Activated CD4-positive, alpha-beta T cell treated with anti-CD3 and anti-CD28 coated beads for 24 hours (primary cell): ENCODE results near the gene SLX4IP.

Experiments
- DNase-seq, 2 donors: peaks; one replicate each; pipeline ENCODE4 v3.0.0-alpha.2; 2020; ENCODE audit warnings: low read depth in 2 of 2

The SLX4IP gene

DNA sequence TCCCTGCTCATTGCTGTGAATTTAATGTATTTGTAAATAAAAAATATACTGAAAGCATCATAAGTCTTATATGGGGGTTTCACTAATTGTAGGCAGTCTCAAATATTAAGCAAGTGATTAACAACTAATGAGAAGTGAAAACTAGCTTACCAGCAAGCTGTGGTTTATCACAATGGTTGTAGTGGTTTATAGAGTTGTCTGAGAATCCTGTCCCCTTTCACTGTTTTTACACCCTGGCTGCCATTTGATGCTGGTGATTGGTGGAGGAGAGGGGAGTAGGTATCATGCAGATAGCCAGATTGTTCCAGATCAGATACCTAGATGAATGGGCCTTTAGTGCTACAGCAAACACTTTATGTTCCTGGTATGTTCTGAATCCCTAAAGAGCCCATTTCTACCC is 7.1 kb upstream of the SLX4IP start:
- no peak for DNase-seq

DNA sequence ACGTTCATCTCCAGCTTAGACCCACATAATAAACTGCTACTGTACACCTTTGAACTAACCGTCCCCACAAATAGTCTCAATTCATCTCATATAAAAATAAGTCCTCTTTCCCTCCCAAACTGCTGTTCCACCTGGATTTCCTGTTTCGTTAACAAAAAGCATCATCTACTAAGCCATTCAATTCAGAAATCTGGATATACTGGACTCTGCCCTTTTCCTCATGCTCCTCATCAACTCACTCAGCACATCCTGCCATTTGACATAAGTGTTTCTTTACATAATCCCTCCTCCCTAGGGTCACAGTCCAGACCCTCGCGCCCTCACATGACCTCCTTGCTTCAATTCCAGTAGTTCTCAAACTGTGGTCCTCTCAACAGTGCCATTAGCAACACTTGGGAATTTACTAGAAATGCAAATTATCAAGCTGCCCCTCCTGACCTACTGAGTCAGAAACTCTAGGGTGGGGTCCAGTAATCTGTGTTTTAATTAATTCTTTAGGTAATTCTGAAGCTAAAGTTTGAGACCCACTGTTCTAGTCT is 5.6 kb upstream of the SLX4IP start:
- DNase-seq = no peak

DNA sequence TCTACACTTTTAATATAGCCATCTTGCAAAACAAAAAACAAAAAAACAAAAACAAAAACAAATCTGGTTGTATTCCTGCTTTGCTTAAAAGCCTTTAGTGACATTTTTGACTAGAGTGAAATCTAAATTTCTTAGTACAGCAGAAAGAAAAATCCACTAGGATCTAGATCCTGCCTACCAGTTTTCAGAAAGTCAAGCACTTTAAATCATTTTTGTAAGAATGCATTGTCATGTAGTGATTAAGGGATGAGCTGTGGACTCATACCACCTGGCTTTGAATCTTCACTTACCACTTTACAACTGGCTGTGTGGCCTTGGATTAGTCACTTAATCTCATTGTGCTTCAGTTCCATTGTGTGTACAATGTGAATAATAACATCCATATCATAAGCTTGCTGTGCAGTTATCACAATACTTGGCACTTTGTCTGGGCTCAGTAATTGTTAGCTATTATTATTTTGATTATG is 5.1 kb upstream of the SLX4IP start:
- no peak for DNase-seq

DNA sequence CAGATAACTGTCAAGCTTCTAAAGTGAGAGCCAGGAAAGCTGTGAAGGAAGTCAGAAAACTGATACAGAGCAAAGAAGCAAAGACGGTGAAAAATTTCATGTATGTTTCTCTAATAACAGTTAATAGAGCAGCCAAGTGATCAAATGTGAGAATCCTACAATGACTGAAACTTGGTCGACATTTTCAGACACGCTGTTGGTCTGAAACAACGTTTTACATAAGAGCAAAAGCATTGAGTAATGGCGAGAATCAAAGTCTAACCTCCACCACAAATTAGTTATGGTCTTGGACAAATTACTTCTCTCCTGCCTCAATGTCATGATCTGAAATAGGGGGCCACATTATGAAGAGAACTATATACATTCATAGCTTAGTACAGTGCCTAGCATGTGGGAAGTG is 4.4 kb upstream of the SLX4IP start:
- no peak for DNase-seq

DNA sequence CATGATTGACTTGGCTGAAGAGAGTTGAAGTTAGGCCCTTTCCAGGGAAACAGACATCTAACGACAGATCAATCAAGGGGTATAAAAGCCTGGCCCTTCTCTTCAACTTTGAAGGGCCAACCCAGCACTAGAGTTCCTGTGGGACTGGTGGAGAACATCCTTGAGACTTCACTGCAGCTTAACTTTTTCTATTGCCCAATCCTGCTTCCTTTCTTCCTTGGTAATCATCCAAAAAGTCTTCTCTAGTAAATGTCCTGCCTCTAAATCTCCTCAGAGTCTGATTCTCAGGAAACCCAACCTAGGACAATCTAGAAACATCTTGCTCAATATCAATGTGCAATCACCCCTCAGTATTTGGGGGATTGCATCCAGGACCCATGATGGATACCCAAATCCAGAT is 3.0 kb upstream of the SLX4IP start:
- no peak for DNase-seq

DNA sequence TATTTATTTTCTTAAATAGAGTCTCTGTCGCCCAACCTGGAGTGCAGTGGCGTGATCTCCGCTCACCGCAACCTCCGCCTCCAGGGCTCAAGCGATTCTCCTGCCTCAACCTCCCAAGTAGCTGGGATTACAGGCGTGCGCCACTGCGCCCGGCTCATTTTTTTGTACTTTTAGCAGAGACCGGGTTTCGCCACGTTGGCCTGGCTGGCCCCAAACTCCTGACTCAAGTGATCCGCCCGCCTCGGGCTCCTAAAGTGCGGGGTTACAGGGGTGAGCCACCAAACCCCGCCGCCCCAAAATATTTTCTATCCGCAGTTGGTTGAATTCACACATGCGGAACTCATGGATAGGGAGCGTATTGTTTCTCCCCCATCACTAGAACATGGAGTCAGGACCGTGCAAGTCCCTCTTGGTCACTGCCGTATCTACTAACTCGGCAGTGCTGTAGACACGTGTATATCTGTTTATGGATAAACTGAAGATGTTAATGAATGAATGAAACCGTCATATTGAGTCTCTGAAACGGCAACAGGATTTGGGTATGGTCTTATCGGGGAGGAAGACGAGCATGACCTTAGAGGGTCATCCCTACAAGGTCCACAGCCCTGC is 2.0 kb upstream of the SLX4IP start:
- no peak for DNase-seq

DNA sequence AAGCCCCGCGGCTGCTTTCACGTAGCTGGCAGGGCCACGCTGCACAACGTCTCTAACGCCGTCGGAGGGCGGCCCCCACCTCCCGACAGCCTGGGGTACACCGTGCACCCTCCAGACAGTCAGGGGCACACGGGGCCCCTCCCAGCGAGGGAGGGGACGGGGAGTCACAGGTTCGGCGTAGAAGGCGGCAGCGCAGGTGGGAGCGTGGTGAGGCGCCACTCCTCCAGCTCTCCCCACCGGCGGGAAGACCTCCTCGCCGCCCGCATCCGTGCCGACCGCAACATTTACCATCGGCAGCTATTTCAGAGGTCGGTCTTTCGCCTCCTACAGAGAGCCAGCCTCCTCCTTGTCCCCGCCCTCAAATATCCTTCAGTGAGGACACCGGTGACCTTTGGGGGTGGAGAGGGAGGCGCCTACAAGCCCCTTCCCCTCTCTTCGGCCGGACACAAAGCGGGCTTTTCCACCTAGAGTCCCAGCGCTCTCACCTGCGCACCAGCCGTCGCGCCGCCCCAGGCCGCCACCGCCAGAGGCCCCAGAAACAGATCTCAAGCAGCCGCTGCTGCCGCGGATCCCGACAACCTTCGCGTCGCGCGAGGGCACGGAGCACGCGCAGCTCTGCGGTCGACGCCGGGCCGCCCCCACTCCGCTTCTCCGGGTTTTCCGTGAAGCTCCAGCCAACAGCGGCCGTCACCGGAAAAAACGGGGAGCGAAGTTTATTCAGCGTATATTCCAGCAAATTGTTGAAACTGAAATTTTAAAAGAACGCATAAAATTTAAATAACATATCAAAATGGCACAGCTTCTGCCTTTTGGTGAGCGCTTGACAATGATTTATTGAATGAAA is 1.3 kb upstream of the SLX4IP start, which contains the start of gene MKKS:
TSS of gene MKKS (minus strand) at position 600 of the 844 bp plus-strand sequence. CDS start 20,708 bp downstream, outside the sequence.
- DNase-seq = peak; percentile 72 to 78

DNA sequence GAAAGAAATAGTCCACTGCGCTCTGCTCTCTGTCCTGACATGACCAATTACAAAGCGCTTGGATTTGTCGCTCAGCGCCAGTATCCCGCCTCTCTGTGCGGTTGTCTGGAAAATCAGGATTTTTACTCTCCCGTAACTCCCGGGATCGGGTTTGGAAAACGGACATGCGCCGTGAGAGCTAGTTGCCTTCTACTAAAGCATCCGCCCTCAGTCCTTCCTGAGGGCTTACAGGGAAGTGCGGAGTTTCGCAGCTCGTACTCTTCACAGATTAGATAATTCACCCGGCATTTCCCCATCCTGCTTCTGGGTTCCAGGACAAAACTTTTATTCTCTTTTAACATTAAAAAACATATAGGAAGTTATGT is 656 bp upstream of the SLX4IP start:
- peak; percentile 50 to 68 for DNase-seq

DNA sequence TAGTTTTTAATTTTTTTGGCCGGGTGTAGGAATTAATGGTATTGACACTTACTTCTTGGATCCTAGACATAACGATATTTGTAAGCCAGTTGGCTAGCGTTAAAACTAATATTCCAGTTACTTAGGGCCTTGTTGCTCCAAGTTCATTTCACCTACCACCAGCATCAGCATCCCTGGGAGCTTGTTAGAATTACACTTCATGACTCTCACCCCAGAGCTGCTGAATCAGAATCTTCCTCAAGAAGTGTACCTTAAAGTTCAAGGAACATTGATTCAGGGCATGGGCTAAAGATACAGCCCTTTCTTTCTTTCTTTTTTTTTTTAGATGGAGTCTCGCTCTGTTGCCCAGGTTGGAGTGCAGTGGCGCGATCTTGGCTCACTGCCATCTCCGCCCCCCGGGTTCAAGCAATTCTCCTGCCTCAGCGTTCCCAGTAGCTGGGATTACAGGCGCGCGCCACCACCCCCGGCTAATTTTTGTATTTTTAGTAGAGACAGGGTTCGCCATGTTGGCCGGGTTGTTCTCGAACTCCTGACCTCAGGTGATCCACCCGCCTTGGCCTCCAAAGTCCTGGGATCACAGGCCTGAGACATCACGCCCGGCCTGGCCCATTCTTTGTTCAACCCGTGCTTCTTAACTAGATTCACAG is 1.1 kb downstream of the SLX4IP start:
- no peak for DNase-seq

DNA sequence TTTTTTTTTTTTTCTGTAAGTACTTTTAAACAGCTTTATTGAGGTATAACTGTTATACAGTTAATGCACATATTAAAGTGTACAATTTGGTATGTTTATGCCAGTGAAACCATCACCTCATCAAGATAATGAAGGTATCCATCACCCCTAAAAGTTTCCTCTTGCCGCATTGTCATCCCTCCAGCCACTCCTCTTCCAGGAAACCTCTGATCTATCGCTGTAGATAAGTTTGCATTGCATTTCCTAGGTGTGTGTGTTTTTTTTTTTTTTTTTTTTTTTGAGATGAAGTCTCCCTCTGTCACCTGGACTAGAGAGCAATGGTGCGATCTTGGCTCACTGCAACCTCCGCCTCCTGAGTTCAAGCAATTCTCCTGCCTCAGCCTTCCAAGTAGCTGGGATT is 3.1 kb downstream of the SLX4IP start:
- no peak for DNase-seq

DNA sequence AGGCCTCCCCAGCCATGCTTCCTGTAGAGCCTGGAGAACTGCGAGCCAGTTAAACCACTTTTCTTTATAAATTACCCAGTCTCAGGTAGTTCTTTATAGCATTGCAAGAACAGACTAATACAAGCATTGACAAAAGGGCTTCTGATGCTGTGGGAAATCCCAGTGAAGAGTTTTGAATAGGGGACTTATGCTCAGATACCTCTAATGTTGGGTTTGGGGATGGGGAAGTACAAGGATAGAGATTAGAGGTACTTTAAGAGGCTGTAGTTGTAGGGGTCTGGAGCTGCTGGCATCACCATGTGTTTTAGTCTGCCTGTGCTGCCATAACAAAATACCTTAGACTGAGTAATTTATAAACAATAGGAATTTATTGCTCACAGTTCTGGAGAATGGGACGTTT is 8.8 kb downstream of the SLX4IP start:
- no peak for DNase-seq

DNA sequence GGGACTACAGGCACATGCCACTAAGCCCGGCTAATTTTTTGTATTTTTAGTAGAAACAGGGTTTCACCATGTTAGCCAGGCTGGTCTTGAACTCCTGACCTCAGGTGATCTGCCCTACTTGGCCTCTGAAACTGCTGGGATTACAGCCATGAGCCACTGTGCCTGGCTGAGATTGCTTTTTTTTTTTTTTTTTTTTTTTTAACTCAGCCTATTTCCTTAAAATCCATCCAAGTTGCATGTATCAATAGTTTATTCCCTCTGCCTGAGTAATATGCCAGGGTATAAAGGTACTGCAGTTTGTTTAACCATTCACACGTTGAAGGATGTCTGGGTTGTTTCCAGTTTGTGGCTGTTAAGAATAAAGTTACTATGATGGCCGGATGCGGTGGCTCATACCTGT is 10.7 kb downstream of the SLX4IP start:
- DNase-seq = no peak

DNA sequence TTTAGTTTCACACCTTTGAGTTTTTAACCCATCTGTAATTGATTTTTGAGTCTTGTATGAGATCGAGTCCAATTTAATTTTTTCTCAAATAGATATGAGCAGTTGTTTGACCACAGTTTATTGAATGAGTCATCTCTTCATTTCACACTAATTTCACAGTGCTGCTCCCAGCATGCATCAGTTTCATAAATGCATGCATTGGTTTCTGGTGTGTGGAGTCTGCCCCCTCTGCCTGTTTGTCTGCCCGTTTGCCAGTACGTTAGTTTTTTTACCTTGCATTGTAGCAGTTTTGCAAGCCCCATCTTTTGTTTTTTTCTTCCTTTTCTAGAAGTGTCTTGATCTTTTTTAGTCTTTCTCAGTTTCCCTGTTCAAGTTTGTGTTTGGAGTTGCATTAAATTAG is 11.9 kb downstream of the SLX4IP start:
- DNase-seq = peak; percentile 21 to 22

DNA sequence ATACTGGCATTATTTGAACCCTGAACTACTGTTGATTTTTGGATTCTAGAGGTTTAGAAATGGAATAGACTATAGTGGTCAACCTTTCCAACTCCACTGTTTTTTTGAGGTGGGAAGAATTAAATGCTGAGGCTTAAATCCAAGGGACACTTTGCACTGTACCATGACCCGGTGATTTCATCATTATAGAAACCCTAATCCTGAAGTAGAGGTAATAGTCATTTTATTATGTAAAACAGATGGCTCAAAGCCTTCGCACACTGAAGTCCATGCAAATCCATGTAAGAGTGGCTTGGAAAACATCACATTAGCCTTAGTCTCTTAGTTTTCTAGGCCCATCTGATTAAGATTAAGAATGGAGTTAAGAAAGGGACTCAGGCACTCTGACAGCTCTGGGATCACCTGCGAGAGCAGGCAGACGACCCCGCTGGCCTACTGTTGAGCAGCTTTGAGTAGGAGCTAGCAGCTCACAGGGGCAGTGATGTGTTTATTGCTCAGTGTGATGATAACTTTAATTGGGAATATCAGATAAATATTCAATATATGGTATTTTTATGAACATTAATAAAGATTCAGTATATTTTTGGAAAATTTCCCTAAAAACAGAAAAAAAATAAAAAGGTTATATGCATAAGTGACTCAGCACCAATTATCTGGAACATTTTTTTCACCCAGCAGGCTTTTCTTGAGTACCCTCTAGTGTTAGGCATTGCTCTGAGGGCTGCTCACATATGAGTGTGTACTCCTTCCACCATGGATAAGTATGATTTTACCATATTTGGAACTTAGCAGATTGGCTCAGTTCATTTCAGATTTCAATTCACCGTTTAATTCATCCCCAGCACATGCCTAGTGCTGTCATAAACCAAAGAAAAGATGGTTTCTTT is 13.4 kb downstream of the SLX4IP start:
- DNase-seq = no peak

DNA sequence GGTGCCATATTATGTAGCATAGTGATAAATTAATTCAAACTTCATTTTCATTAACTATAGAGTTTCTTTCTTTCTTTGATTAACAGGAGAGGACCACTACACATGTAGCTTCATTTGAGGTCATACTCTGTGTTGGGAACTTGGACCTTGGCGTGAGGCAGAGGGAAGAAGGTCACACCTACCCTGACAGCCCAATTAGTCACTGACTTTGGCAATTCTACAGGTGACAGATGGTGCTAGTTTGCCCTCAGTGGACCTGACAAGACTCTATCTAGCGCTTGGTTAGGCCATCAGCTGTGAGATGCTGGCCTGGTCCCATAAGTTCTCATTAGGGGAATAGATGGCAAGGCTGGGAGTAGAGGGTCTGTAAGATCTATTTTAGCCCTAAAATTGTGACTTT is 14.2 kb downstream of the SLX4IP start:
- no peak for DNase-seq

DNA sequence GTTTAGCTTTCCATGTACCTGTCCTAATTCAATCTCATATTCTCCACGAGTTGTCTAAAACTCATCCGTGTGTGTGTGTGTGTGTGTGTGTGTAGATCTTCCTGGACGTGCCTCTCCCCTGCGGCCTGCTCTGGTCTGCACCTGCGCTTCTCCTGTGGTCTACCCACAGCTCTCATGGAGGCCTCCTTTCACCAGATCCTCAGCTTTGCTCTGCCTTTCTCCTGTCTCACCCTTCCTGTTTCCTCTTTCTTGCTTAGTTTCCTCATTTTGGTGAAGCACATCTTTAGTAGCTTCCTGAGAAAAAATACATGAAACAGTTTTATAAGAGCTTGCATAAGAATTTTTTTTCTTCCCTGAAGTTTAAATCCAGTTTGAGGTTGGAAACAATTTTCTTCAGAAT is 18.1 kb downstream of the SLX4IP start:
- no peak for DNase-seq

DNA sequence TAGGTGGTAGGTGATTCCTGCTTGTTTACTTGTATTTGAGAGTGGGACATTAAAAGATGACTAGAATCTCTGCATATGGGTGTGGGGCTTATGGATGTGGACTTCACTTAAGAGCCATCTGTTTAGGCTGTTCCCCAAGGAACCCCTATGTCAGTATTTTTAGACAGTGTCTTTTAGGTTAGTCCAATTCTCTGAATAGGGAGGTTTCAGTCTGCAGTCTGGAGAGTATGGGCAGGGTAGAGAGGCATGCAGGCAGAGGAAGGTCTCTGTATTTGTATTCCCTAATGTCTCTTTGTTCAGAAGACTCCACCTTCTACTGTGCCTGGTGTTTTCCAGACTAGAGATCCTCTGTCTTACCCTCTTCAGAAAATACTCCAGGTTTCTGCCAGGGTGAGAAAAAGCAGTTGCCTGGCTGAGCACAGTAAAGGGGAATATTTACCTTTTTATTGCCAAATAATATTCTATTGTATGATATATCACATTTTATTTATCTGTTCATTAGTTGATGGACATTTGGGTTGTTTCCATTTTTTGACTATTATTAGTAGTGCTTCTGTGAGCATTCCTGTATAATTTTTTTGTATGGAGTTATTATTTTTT is 19.1 kb downstream of the SLX4IP start:
- DNase-seq = no peak

DNA sequence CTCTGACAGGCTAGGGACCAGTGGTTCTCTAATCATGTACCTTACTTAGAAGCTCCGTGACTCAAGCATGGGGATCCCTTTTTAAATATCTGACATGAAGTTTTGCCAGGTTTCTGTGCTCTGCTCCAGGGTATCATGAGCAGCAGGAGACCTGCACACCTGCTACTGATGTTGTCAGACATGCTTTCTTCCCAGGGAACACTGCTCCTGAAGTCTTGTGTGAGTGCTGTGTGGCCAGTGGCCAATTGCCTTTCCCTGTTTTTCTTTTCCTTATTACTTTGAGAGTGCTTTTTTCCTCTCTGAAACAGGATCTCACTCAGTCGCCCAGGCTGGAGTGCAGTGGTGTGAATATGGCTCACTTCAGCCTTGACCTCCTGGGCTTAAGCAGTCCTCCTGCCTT is 26.4 kb downstream of the SLX4IP start:
- DNase-seq = no peak

DNA sequence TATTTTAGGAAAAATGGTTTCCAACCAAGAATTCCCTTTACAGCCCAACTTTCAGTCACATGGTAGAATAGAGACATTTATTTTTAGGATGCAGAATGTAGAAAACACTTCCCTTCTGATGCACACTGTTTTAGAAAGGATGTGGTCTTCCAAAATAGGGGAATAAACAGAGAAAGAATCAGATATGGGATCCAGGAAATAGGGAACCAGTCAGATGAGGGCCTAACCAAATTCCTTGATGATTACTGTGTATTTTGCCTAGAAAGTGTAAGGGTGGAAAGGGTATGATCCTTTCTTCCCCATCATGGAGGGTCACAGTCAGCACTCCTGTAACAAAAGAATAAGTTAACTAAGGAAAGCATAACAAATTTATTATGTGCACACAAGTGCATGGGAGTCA is 27.4 kb downstream of the SLX4IP start:
- DNase-seq = no peak

DNA sequence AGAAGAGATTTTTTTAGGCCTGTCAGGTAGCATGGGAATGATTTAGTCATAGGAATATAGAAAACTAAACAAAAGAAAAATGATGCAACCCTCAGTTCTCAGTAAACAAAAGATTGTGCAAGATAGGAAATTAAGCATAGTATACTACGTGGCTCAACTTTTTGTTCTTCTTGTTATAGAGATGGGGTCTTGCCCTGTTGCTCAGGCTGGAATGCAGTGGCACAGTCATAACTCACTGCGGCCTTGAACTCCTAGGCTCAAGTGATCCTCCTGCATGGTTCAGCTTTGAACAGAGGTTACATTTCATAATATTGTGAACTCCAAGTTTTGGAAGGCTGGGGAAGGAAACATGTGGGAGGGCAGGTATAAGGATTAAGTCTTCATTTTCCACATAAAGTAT is 28.5 kb downstream of the SLX4IP start:
- DNase-seq = no peak

DNA sequence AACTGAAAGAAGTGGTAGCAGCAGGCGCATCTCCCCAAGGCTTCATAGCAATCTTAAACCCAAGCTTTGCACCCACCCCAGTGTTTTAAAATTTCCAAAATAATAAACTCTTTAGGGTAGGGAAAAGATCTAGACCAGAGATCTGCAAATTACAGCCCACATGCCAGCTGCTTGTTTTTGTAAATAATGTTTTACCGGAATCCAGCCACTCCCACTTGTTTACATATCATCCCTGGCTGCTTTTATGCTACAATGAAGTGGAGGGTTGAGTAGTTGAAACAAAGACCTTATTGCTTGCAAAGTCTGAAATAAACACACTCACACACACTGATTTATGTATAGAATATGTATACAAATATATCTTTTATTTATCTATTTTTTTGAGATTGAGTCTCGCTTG is 30.0 kb downstream of the SLX4IP start:
- no peak for DNase-seq
